ENCODE results near the gene TMEM52.
"Not testable (repeated sequence)": the region's sequence is repeated elsewhere in the genome, so short reads cannot be mapped to it uniquely, and the experiment has no call there.

The TMEM52 gene

DNA sequence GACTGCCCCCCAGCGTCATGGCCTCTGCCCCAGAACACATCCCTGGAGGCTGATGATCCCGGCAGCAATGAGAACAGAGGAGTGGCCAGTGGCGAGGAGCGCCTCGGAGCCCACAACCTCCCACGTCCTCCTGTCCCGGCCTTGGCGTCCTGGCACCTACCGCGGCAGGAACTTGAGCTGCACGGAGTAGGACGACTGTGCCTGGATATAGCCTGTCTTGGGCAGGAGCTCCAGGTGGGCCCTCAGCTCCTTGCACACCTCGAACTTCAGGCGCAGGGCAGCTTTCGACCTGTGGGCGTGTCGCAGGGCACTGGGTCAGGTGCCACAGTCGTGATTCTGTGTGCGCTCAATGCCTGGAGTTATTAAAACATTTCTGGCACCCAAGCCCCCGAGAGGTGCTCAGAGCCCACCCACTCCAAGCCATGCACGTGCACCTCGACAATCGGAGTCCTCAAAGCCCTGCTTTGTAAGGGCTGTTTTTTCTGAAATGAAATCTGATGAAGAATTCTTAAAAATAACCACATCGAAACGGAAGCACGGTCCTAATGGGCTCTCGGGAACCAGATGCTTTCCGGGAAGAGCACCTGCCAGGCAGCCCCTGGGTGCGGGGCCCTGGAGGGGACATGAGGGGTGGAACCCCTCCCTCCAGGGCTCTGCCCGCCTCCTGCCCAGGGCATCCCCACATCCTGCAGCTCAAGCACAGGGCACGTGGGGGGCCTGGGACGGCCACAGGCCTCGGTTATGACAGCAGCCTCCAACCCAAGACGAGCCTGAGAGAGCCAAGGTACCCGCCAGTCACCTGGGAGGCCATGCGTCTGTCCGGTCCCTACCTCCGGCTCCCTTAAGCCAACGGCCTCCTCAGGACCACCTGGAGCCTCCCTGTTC lies 23.0 kb upstream of the TMEM52 start:
- H3K27me3 Mint-ChIP-seq = peaks cover 0 to 19% of the 10 kb centered on the region in 2 donors

GRCh38 chr1:1941211-1941841 lies 22.2 kb upstream of the TMEM52 start:
- peaks cover 0 to 17% of the 10 kb centered on the region in 2 donors for H3K27me3 Mint-ChIP-seq
- H3K4me3 Mint-ChIP-seq = no peak overlapping the region
- no peaks in the 10 kb centered on the region for H3K9me3 Mint-ChIP-seq
- H3K36me3 Mint-ChIP-seq (ENCODE audit: insufficient read depth) = no peaks in the 10 kb centered on the region
- H3K4me1 Mint-ChIP-seq (ENCODE audit: low read depth in 2 of 2) = peaks cover 5 to 6% of the 10 kb centered on the region in 2 donors
- DNase-seq = no peak
- ATAC-seq (replicated peaks) = no peak
- no peak overlapping the region for H3K27ac Mint-ChIP-seq

More for the DNA sequence above, 23.0 kb upstream of the TMEM52 start:
- ATAC-seq (replicated peaks) (no peak), DNase-seq (no peak)
- Mint-ChIP-seq H3K36me3 (ENCODE audit: insufficient read depth) (no peaks in the 10 kb centered on the region), H3K4me3 (no peak overlapping the region), H3K9me3 (no peaks in the 10 kb centered on the region), H3K27ac (no peak overlapping the region), H3K4me1 (ENCODE audit: low read depth in 2 of 2) (peaks cover 5 to 6% of the 10 kb centered on the region in 2 donors)

GRCh38 chr1:1940123-1940425 lies 21.0 kb upstream of the TMEM52 start:
- no peak overlapping the region for H3K4me3 Mint-ChIP-seq
- DNase-seq = no peak
- H3K9me3 Mint-ChIP-seq = no peaks in the 10 kb centered on the region
- ATAC-seq (replicated peaks) = no peak
- peaks cover 0 to 9% of the 10 kb centered on the region in 2 donors for H3K27me3 Mint-ChIP-seq
- H3K36me3 Mint-ChIP-seq (ENCODE audit: insufficient read depth) = no peaks in the 10 kb centered on the region
- H3K4me1 Mint-ChIP-seq (ENCODE audit: low read depth in 2 of 2) = peaks cover 5 to 6% of the 10 kb centered on the region in 2 donors
- no peak overlapping the region for H3K27ac Mint-ChIP-seq

GRCh38 chr1:1939296-1940122 lies 20.4 kb upstream of the TMEM52 start:
- no peak overlapping the region for H3K4me3 Mint-ChIP-seq
- H3K27me3 Mint-ChIP-seq = peaks cover 0 to 9% of the 10 kb centered on the region in 2 donors
- no peak for DNase-seq
- H3K4me1 Mint-ChIP-seq (ENCODE audit: low read depth in 2 of 2) = peaks cover 5 to 6% of the 10 kb centered on the region in 2 donors
- no peak overlapping the region for H3K27ac Mint-ChIP-seq
- peaks cover 0 to 2% of the 10 kb centered on the region in 2 donors for H3K9me3 Mint-ChIP-seq
- no peak for ATAC-seq (replicated peaks)
- no peaks in the 10 kb centered on the region for H3K36me3 Mint-ChIP-seq (ENCODE audit: insufficient read depth)

- Mint-ChIP-seq H3K4me3 (no peak overlapping the region), H3K9me3 (peaks cover 2 to 8% of the 10 kb centered on the region in 2 donors), H3K27me3 (peaks cover 0 to 3% of the 10 kb centered on the region in 2 donors), H3K36me3 (ENCODE audit: insufficient read depth) (no peaks in the 10 kb centered on the region), H3K27ac (no peak overlapping the region), H3K4me1 (ENCODE audit: low read depth in 2 of 2) (peaks cover under 1 to 2% of the 10 kb centered on the region in 2 donors)
- DNase-seq (no peak), ATAC-seq (replicated peaks) (no peak)
Measured at GRCh38 chr1:1938613-1939295, 19.7 kb upstream of the TMEM52 start.

DNA sequence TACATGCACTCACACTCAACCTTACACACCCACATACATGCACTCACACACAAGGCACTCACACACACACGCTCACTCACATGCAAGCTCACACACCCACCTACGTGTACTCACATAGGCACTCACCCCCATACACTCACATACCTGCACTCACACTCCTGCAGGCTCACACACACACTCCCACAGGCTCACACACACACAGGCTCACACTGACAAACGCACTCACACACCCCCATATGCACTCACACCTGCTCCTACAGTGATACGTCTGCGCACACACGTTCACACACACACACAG lies 19.1 kb upstream of the TMEM52 start:
- H3K4me1 Mint-ChIP-seq (ENCODE audit: low read depth in 2 of 2) = no peaks in the 10 kb centered on the region
- H3K36me3 Mint-ChIP-seq (ENCODE audit: insufficient read depth) = no peaks in the 10 kb centered on the region
- ATAC-seq (replicated peaks) (no peak), DNase-seq (no peak)
- H3K27ac Mint-ChIP-seq = no peak overlapping the region
- no peaks in the 10 kb centered on the region for H3K27me3 Mint-ChIP-seq
- H3K4me3 Mint-ChIP-seq = no peak overlapping the region
- H3K9me3 Mint-ChIP-seq = peaks cover 2 to 8% of the 10 kb centered on the region in 2 donors

DNA sequence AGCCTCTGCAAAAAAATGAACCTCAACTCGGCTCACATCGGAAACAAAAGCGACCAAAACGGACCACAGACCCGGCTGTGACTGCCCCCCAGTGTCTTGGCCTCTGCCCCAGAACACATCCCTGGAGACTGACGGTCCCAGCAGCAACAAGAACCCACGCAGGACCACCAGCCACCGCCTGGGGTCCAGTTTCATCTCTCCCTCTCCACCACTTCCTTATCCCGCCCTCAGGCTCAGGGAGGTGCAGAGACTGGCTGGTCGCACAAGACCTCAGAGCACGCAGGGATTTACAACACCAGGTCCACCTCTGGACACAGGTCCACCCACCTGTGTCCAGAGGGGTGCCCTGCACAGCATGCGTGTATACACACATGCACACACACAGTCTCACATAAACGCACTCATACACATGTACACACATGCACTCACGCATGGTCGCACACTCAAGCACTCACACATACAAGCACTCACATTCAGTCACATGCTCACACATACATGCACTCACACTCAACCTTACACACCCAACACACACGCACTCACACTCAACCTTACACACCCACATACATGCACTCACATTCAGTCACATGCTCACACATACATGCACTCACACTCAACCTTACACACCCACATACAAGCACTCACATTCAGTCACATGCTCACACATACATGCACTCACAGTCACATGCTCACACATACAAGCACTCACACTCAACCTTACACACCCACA lies 18.6 kb upstream of the TMEM52 start:
- Mint-ChIP-seq H3K9me3 (peaks cover 2 to 8% of the 10 kb centered on the region in 2 donors), H3K27ac (no peak overlapping the region), H3K4me1 (ENCODE audit: low read depth in 2 of 2) (no peaks in the 10 kb centered on the region), H3K27me3 (no peaks in the 10 kb centered on the region), H3K36me3 (ENCODE audit: insufficient read depth) (no peaks in the 10 kb centered on the region), H3K4me3 (no peak overlapping the region)
- no peak for ATAC-seq (replicated peaks)
- DNase-seq = no peak

DNA sequence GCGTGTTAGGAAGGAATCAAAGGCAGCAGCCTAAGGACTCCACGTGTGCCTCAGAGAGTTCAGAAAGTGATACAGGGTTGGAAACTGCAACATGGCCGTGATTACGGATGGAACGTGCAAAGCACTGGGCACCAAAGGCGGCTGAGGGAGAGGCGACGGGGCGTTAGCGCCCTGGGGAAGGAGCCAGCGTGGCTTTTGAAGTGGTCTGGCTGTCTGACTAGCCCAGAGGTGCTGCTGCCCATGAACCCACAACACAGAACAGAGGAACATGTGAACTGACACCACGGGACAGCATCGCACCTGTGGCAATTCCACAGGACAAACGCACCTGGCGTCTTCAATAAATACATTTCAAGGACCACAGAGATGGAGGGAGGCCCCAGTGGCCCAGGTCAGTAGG lies 18.0 kb upstream of the TMEM52 start:
- Mint-ChIP-seq H3K4me3 (no peak overlapping the region), H3K27ac (no peak overlapping the region), H3K27me3 (no peaks in the 10 kb centered on the region), H3K4me1 (ENCODE audit: low read depth in 2 of 2) (no peaks in the 10 kb centered on the region), H3K9me3 (peaks cover 2 to 8% of the 10 kb centered on the region in 2 donors), H3K36me3 (ENCODE audit: insufficient read depth) (no peaks in the 10 kb centered on the region)
- no peak for DNase-seq
- no peak for ATAC-seq (replicated peaks)

GRCh38 chr1:1934848-1935247 lies 15.8 kb upstream of the TMEM52 start:
- not testable (repeated sequence) for DNase-seq; H3K4me1 Mint-ChIP-seq (ENCODE audit: low read depth in 2 of 2); ATAC-seq (replicated peaks); H3K4me3 Mint-ChIP-seq; H3K9me3 Mint-ChIP-seq; H3K27me3 Mint-ChIP-seq; H3K27ac Mint-ChIP-seq; H3K36me3 Mint-ChIP-seq (ENCODE audit: insufficient read depth)

DNA sequence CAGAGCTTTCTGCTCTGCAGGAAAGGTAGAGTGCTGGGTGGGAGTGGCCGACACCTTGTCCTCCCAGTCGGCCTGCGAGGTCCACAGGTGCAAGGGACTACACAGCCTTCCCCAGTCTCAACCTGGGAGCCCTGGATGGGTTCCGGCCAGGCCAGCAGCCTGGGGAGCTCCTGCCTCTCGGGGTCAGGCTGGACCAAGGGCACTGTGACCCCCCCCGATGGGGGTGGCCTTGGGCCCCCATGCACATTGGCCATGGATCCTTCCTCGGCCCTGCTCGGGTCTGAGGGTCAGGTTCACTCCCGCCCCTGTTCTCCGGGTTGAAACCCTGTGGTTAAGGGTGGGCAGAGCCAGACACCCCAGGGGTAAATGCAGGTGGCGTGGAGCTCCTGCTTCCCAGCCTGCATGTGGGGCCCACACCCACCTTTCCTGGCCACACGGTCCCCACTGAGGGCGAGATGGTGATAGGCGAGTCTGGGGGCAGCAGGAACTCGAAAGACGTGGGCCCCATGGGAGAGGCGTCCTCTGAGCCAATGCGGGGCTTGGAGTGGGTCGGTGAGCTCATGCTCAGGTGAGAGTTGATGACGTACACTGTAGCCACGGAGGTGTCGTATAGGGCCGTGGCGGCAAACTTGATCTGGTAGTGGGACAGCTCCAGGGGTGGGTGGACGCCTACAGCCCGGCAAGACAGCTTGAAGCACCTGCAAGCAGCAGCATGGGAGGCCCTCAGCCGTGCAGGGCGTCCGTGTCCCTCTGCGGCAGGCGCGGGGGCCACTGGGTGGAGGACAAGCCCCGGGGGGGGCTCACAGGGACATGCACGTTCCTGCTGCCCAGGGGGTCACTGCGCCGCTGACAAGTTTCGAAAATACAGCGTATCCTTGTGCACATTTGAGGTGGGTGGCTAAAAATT lies 10.8 kb upstream of the TMEM52 start:
- ATAC-seq (replicated peaks) (no peak), DNase-seq (no peak)
- Mint-ChIP-seq H3K36me3 (ENCODE audit: insufficient read depth) (no peaks in the 10 kb centered on the region), H3K27ac (no peak overlapping the region), H3K27me3 (no peaks in the 10 kb centered on the region), H3K4me3 (no peak overlapping the region), H3K9me3 (peaks cover 2 to 8% of the 10 kb centered on the region in 2 donors), H3K4me1 (ENCODE audit: low read depth in 2 of 2) (no peaks in the 10 kb centered on the region)

DNA sequence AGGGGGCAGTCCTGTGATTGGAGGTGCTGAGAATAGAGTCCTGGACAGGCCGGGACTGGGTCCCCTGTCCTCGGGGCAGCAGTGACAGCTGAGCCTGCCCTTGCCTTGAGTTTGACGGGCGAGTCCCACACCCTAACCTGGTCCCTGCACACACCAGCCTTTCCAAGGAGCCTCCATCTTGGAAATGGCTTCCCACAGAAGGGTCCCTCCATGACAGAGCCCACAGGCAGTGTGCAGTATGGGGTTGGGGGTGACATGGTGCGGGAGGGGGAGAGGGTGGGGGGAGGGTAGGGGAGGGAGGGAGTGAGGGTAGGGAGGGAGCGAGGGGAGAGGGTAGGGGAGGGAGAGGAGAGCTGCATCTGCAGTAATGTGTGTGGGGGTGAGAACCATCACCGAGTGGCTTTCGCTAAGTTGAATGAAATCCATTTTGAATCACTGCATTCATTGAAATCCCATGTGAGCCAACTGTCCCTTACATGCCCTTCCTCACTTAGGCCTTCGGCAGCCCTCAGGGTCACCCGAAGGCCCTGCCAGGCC lies 10.1 kb upstream of the TMEM52 start:
- Mint-ChIP-seq H3K4me3 (no peak overlapping the region), H3K27ac (no peak overlapping the region), H3K4me1 (ENCODE audit: low read depth in 2 of 2) (no peaks in the 10 kb centered on the region), H3K36me3 (ENCODE audit: insufficient read depth) (no peaks in the 10 kb centered on the region), H3K9me3 (peaks cover 0 to 3% of the 10 kb centered on the region in 2 donors), H3K27me3 (no peaks in the 10 kb centered on the region)
- ATAC-seq (replicated peaks) (no peak), DNase-seq (no peak)

Measured in effector memory CD8-positive, alpha-beta T cell (primary cell).